Nephron (organoid): Measurements from ENCODE around the gene SH3TC1.

Experiments used
- H3K27ac Mint-ChIP-seq, 3 experiments: 2 replicates each; pipeline ENCODE4 v1.8.0; 2020; ENCODE audit warnings: mixed read lengths in 3 of 3, mild to moderate bottlenecking in 2 of 3, moderate library complexity in 1 of 3
- H3K27me3 Mint-ChIP-seq: 2 replicates; pipeline ENCODE4 v1.8.0; 2021; ENCODE audit warnings: low read depth, mild to moderate bottlenecking, moderate library complexity, mixed read lengths
- H3K36me3 Mint-ChIP-seq: 2 replicates; pipeline ENCODE4 v1.8.0; 2020; ENCODE audit warnings: low read depth, mixed read lengths
- H3K4me1 Mint-ChIP-seq: 2 replicates; pipeline ENCODE4 v1.8.0; 2020; ENCODE audit warnings: mixed read lengths
- H3K4me3 Mint-ChIP-seq, 3 experiments: 2 replicates each; pipeline ENCODE4 v1.8.0; 2020; ENCODE audit warnings: mild to moderate bottlenecking in 3 of 3, mixed read lengths in 3 of 3, moderate library complexity in 2 of 3
- H3K9me3 Mint-ChIP-seq: 2 replicates; pipeline ENCODE4 v1.8.0; 2020; ENCODE audit warnings: mixed read lengths
- CTCF ChIP-seq, 3 experiments: fragments of 200-600 bp; sonication (generic); IDR thresholded peaks; one replicate each; pipeline ENCODE4 v1.5.0; 2021; ENCODE audit warnings: antibody characterized with exemption in 3 of 3; ENCODE audit not compliant: unreplicated experiment in 3 of 3

The SH3TC1 gene

GRCh38 chr4:8210010-8210409 lies 10.9 kb downstream of the SH3TC1 start:
- H3K27ac Mint-ChIP-seq = no peak overlapping the region
- H3K9me3 Mint-ChIP-seq = no peaks in the 10 kb centered on the region
- TF ChIP-seq CTCF (IDR thresholded peaks at IDR 0.05; ENCODE audit: unreplicated experiment in 3 of 3) = no peak
- H3K27me3 Mint-ChIP-seq = peaks cover 30% of the 10 kb centered on the region
- peaks cover 2% of the 10 kb centered on the region for H3K36me3 Mint-ChIP-seq
- peaks cover 26% of the 10 kb centered on the region for H3K4me1 Mint-ChIP-seq
- H3K4me3 Mint-ChIP-seq = no peak overlapping the region

- Mint-ChIP-seq H3K36me3 (peaks cover 3% of the 10 kb centered on the region), H3K27me3 (peaks cover 36% of the 10 kb centered on the region), H3K4me1 (peaks cover 30% of the 10 kb centered on the region), H3K9me3 (no peaks in the 10 kb centered on the region), H3K27ac (no peak overlapping the region), H3K4me3 (no peak overlapping the region)
- TF ChIP-seq CTCF (IDR thresholded peaks at IDR 0.05; ENCODE audit: unreplicated experiment in 3 of 3) = no peak
These were observed 11.5 kb downstream of the SH3TC1 start for GRCh38 chr4:8210616-8211015.

GRCh38 chr4:8211251-8211650 lies 12.2 kb downstream of the SH3TC1 start:
- H3K4me3 Mint-ChIP-seq = no peak overlapping the region

GRCh38 chr4:8211737-8212581 lies 12.9 kb downstream of the SH3TC1 start:
- Mint-ChIP-seq H3K27me3 (peaks cover 31% of the 10 kb centered on the region), H3K9me3 (no peaks in the 10 kb centered on the region)

More at GRCh38 chr4:8211251-8211650, 12.2 kb downstream of the SH3TC1 start:
- H3K9me3 Mint-ChIP-seq = no peaks in the 10 kb centered on the region
- peaks cover 34% of the 10 kb centered on the region for H3K27me3 Mint-ChIP-seq
- no peak for TF ChIP-seq CTCF (IDR thresholded peaks at IDR 0.05; ENCODE audit: unreplicated experiment in 3 of 3)
- H3K4me1 Mint-ChIP-seq = peaks cover 26% of the 10 kb centered on the region
- H3K27ac Mint-ChIP-seq = peak overlapping the region in 1 of 3 experiments; percentile 32
- H3K36me3 Mint-ChIP-seq = peaks cover 3% of the 10 kb centered on the region

GRCh38 chr4:8212622-8213021 lies 13.5 kb downstream of the SH3TC1 start:
- Mint-ChIP-seq H3K27ac (no peak overlapping the region), H3K36me3 (peaks cover 3% of the 10 kb centered on the region), H3K27me3 (peaks cover 25% of the 10 kb centered on the region), H3K9me3 (no peaks in the 10 kb centered on the region), H3K4me1 (peaks cover 17% of the 10 kb centered on the region), H3K4me3 (no peak overlapping the region)
- TF ChIP-seq CTCF (IDR thresholded peaks at IDR 0.05; ENCODE audit: unreplicated experiment in 3 of 3) = no peak

More at GRCh38 chr4:8211737-8212581, 12.9 kb downstream of the SH3TC1 start:
- Mint-ChIP-seq H3K27ac (peak overlapping the region in 1 of 3 experiments; percentile 44), H3K4me3 (no peak overlapping the region), H3K36me3 (peaks cover 3% of the 10 kb centered on the region), H3K4me1 (peaks cover 24% of the 10 kb centered on the region)
- TF ChIP-seq CTCF (IDR thresholded peaks at IDR 0.05; ENCODE audit: unreplicated experiment in 3 of 3) = no peak

GRCh38 chr4:8213121-8213520 lies 14.0 kb downstream of the SH3TC1 start:
- Mint-ChIP-seq H3K27me3 (peaks cover 22% of the 10 kb centered on the region), H3K27ac (no peak overlapping the region), H3K9me3 (no peaks in the 10 kb centered on the region), H3K4me1 (peaks cover 16% of the 10 kb centered on the region), H3K4me3 (no peak overlapping the region), H3K36me3 (peaks cover 3% of the 10 kb centered on the region)
- no peak for TF ChIP-seq CTCF (IDR thresholded peaks at IDR 0.05; ENCODE audit: unreplicated experiment in 3 of 3)
